HUES64 (cell line): Measurements from ENCODE around the gene CDK17.

ENCODE experiments used
- H3K27ac ChIP-seq: 2 replicates; pipeline ENCODE4 v1.7.0; 2013; ENCODE audit warnings: low read depth, low read length, inconsistent platforms
- H3K27me3 ChIP-seq: 2 replicates; pipeline ENCODE4 v1.6.1; 2013; ENCODE audit warnings: mild to moderate bottlenecking, low read length; ENCODE audit not compliant: insufficient read depth
- H3K36me3 ChIP-seq: 2 replicates; pipeline ENCODE4 v1.6.1; 2013; ENCODE audit warnings: mild to moderate bottlenecking, low read length; ENCODE audit not compliant: insufficient read depth
- H3K4me1 ChIP-seq: 2 replicates; pipeline ENCODE4 v1.6.1; 2013; ENCODE audit warnings: mild to moderate bottlenecking, low read length, moderate library complexity; ENCODE audit not compliant: insufficient read depth
- H3K4me3 ChIP-seq: 2 replicates; pipeline ENCODE4 v1.5.1; 2013; ENCODE audit warnings: mild to moderate bottlenecking, low read length, moderate library complexity
- H3K9ac ChIP-seq: 2 replicates; pipeline ENCODE4 v1.6.1; 2013; ENCODE audit warnings: mild to moderate bottlenecking, low read depth, low read length
- H3K9me3 ChIP-seq: 2 replicates; pipeline ENCODE4 v1.6.1; 2013; ENCODE audit warnings: low read depth, low read length; ENCODE audit not compliant: insufficient read depth
- WGBS: fragments of 150-250, 120-280 bp; methylation state at CpG from one replicate; pipeline ENCODE4 v1.1.7; 2013; ENCODE audit warnings: missing lambda C conversion rate; 5-methylcytosine and 5-hydroxymethylcytosine counted together

Gene CDK17

DNA sequence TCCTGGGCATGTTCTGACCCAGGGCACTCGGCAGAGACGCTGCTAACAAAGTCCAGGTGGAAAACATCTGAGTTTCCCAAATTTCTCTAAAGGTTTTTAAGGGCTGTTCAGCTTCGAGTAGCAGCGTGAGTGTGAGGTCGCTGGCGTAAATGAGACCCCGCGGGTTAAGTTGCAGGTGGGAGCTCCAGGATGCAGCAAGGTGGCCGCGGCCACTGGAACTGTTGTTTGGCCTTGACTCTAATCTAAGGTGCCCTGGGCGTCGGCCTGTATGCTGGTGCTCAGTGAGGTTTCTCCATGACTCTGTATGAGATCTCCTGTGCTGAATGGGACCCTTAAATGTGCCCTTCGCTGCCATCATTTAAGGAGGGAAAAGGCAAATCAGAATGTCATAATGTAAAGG lies 155.4 kb downstream of the CDK17 start:
- H3K27me3 ChIP-seq, result no peaks in the 10 kb centered on the region
- H3K4me1 ChIP-seq, result no peaks in the 10 kb centered on the region
- WGBS, result 91% methylated on average over 13 of the region's 13 CpGs
- H3K9me3 ChIP-seq, result no peaks in the 10 kb centered on the region
- H3K27ac ChIP-seq, result no peak overlapping the region
- H3K4me3 ChIP-seq, result no peak overlapping the region
- H3K9ac ChIP-seq, result no peak overlapping the region
- H3K36me3 ChIP-seq, result peaks cover 21% of the 10 kb centered on the region

DNA sequence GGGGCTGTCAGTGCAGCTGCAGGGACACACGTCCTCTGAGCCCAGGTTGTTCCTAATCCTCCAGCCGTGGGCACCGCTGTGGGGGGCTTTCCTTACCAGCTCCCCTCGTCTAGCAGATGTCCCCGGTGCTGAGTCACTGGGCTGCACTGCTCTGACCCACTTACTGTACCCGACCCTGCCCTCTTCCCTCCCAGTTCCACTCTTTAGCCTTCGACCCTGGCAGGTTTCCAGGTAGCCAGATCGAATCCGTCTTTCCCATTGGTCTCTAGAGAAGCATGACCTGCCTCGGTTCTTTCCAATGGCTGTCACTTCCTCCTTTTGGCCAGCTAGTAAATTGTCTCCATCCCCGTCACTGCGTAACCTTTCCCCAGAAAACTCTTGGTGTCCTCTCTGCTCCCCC lies 157.6 kb downstream of the CDK17 start:
- Histone ChIP-seq H3K27me3 (no peaks in the 10 kb centered on the region), H3K9me3 (no peaks in the 10 kb centered on the region), H3K27ac (no peak overlapping the region), H3K4me3 (no peak overlapping the region), H3K9ac (no peak overlapping the region), H3K4me1 (no peaks in the 10 kb centered on the region), H3K36me3 (peaks cover 10% of the 10 kb centered on the region)
- 92% methylated on average over 12 of the region's 12 CpGs for WGBS

GRCh38 chr12:96241846-96242256 lies 158.4 kb downstream of the CDK17 start:
- H3K36me3 ChIP-seq, result peaks cover 3% of the 10 kb centered on the region
- H3K4me3 ChIP-seq, result no peak overlapping the region
- H3K4me1 ChIP-seq, result no peaks in the 10 kb centered on the region
- H3K9me3 ChIP-seq, result no peaks in the 10 kb centered on the region
- H3K9ac ChIP-seq, result no peak overlapping the region
- no peak overlapping the region for H3K27ac ChIP-seq
- no peaks in the 10 kb centered on the region for H3K27me3 ChIP-seq
- WGBS, result 91% methylated on average over 9 of the region's 9 CpGs

GRCh38 chr12:96241431-96241830 lies 158.8 kb downstream of the CDK17 start:
- Histone ChIP-seq H3K4me3 (no peak overlapping the region), H3K36me3 (no peaks in the 10 kb centered on the region), H3K27ac (no peak overlapping the region), H3K9ac (no peak overlapping the region), H3K9me3 (no peaks in the 10 kb centered on the region), H3K27me3 (no peaks in the 10 kb centered on the region), H3K4me1 (no peaks in the 10 kb centered on the region)
- 84% methylated on average over 4 of the region's 4 CpGs for WGBS

GRCh38 chr12:96240656-96241055 lies 159.6 kb downstream of the CDK17 start:
- WGBS, result 87% methylated on average over 11 of the region's 11 CpGs
- no peak overlapping the region for H3K4me3 ChIP-seq
- H3K4me1 ChIP-seq, result no peaks in the 10 kb centered on the region
- no peaks in the 10 kb centered on the region for H3K9me3 ChIP-seq
- no peak overlapping the region for H3K9ac ChIP-seq
- H3K27ac ChIP-seq, result no peak overlapping the region
- 0 out of 2 replicates have a peak, but pooled peaks cover 2% of the 10 kb centered on the region for H3K36me3 ChIP-seq
- no peaks in the 10 kb centered on the region for H3K27me3 ChIP-seq

GRCh38 chr12:96239711-96240635 lies 160.3 kb downstream of the CDK17 start:
- H3K9ac ChIP-seq, result no peak overlapping the region
- 91% methylated on average over 17 of the region's 18 CpGs for WGBS
- no peaks in the 10 kb centered on the region for H3K27me3 ChIP-seq
- H3K27ac ChIP-seq, result no peak overlapping the region
- H3K4me3 ChIP-seq, result no peak overlapping the region
- 0 out of 2 replicates have a peak, but pooled peaks cover 2% of the 10 kb centered on the region for H3K36me3 ChIP-seq
- H3K4me1 ChIP-seq, result no peaks in the 10 kb centered on the region
- no peaks in the 10 kb centered on the region for H3K9me3 ChIP-seq

- H3K9ac ChIP-seq, result no peak overlapping the region
- H3K27ac ChIP-seq, result no peak overlapping the region
- no peaks in the 10 kb centered on the region for H3K27me3 ChIP-seq
- H3K4me3 ChIP-seq, result no peak overlapping the region
- WGBS, result 92% methylated on average over 13 of the region's 13 CpGs
- H3K4me1 ChIP-seq, result no peaks in the 10 kb centered on the region
- 0 out of 2 replicates have a peak, but pooled peaks cover 2% of the 10 kb centered on the region for H3K36me3 ChIP-seq
- no peaks in the 10 kb centered on the region for H3K9me3 ChIP-seq
Observed at GRCh38 chr12:96238336-96239047, 161.7 kb downstream of the CDK17 start.

DNA sequence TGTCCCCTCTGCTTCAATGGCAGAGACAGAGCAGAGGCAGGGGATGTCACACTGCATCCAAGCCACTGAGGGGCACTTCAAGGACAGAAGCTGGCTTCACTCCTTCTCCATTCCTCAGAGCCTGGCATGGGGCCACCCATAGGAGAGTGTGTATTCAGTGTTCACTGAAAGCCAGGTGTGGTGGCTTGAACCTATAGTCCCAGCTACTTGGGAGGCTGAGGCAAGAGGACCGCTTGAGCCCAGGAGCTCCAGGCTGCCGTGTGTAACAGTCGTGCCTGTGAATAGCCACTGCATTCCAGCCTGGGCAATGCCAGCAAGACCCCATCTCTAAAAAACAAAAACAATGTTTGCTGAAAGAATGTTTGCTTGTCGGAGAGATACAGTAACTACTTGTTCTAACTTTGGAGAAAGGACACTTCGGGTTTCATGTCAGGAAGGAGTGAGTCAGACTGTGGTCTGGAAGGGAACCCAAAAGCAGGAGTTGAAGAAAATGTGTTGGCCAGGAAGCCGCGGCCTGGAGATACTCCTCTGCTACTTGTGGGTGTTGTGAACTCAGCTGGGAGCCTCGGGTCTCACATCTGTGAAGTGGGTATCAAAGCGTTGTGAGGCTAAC lies 162.7 kb downstream of the CDK17 start:
- no peak overlapping the region for H3K4me3 ChIP-seq
- no peaks in the 10 kb centered on the region for H3K9me3 ChIP-seq
- WGBS, result 94% methylated on average over 9 of the region's 9 CpGs
- 0 out of 2 replicates have a peak, but pooled peaks cover 2% of the 10 kb centered on the region for H3K36me3 ChIP-seq
- no peaks in the 10 kb centered on the region for H3K4me1 ChIP-seq
- no peak overlapping the region for H3K9ac ChIP-seq
- no peaks in the 10 kb centered on the region for H3K27me3 ChIP-seq
- no peak overlapping the region for H3K27ac ChIP-seq

DNA sequence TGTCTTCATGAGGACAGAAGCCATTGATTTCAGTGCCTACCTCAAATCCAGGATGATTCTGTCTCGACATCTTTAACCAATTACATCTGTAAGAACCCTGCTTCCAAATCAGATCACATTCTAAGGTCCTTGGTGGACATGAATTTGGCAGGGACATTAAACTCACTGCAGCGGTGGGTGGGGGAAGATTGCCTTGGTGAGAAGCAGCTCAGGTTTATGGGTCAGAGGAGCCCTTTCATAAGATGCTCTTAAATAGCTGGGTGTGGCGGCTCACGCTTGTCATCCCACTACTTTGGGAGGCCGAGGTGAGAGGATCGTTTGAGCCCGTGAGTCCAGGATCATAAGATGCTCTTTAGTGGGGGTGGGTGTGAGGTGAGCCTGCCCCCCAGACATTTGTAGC lies 163.2 kb downstream of the CDK17 start:
- Histone ChIP-seq H3K9ac (no peak overlapping the region), H3K4me1 (no peaks in the 10 kb centered on the region), H3K4me3 (no peak overlapping the region), H3K9me3 (no peaks in the 10 kb centered on the region), H3K27me3 (no peaks in the 10 kb centered on the region), H3K36me3 (0 out of 2 replicates have a peak, but pooled peaks cover 2% of the 10 kb centered on the region), H3K27ac (no peak overlapping the region)
- WGBS, result 97% methylated on average over 7 of the region's 7 CpGs

GRCh38 chr12:96236221-96236822 lies 163.9 kb downstream of the CDK17 start:
- Histone ChIP-seq H3K9me3 (no peaks in the 10 kb centered on the region), H3K4me1 (no peaks in the 10 kb centered on the region), H3K9ac (no peak overlapping the region), H3K36me3 (0 out of 2 replicates have a peak, but pooled peaks cover 2% of the 10 kb centered on the region), H3K27me3 (no peaks in the 10 kb centered on the region), H3K27ac (no peak overlapping the region), H3K4me3 (no peak overlapping the region)
- 90% methylated on average over 18 of the region's 18 CpGs for WGBS

- no peak overlapping the region for H3K4me3 ChIP-seq
- H3K27ac ChIP-seq, result no peak overlapping the region
- 59% methylated on average over 5 of the region's 5 CpGs for WGBS
- H3K36me3 ChIP-seq, result 0 out of 2 replicates have a peak, but pooled peaks cover 2% of the 10 kb centered on the region
- no peaks in the 10 kb centered on the region for H3K4me1 ChIP-seq
- no peaks in the 10 kb centered on the region for H3K9me3 ChIP-seq
- H3K27me3 ChIP-seq, result no peaks in the 10 kb centered on the region
- no peak overlapping the region for H3K9ac ChIP-seq
Observed at GRCh38 chr12:96235484-96235826, 164.8 kb downstream of the CDK17 start.
